Measurements from ENCODE around the gene SHC3. TPM values are rescaled to one million over a fixed set of nuclear protein-coding genes. Genes with fewer than 3 reads are reported as not detected.

Gene SHC3
- total RNA-seq, 2 experiments from 2014 or later: not detected

DNA sequence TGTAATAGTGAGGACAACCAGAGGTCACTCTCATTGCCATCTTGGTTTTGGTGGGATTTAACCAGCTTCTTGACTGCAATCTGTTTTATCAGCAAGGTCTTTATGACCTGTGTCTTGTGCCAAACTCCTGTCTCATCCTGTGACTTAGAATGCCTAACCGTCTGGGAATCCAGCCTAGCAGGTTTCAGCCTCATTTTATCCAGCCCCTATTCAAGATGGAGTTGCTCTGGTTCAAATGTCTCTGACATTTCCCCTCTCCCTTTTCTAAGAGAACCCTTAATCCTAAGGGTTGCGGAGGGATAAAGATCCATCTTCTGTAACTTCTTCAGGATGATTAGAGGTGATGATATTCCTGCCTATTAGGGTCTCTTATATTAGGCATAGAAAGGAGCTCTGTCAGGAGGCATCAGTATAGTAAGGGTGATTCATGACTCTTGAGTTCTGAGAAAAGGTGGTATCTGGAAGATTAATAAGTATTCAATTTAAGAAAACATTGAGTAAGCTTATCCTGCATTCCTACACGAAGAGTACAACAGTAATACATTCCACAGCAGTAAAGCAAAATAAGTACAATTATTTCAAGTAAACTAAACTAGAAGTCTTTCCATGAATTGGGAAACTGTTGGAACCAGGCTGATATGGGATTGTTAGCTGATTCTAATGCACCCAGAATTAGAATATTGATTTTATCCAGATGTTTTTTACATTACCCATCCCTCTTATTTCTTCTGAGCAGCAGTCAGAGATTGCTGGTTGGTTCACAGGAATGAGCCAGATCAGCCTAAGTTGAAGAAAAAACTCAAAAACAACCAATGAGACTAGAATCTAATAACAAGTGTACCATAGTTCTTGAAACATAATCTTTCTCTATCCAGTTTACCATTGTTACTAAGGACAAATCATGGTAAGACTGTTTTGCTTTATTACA, 39.9 kb downstream of the SHC3 start:
- intact Hi-C loops (cut with micrococcal nuclease): no loop called here
- TF ChIP-seq, protein P1, sequence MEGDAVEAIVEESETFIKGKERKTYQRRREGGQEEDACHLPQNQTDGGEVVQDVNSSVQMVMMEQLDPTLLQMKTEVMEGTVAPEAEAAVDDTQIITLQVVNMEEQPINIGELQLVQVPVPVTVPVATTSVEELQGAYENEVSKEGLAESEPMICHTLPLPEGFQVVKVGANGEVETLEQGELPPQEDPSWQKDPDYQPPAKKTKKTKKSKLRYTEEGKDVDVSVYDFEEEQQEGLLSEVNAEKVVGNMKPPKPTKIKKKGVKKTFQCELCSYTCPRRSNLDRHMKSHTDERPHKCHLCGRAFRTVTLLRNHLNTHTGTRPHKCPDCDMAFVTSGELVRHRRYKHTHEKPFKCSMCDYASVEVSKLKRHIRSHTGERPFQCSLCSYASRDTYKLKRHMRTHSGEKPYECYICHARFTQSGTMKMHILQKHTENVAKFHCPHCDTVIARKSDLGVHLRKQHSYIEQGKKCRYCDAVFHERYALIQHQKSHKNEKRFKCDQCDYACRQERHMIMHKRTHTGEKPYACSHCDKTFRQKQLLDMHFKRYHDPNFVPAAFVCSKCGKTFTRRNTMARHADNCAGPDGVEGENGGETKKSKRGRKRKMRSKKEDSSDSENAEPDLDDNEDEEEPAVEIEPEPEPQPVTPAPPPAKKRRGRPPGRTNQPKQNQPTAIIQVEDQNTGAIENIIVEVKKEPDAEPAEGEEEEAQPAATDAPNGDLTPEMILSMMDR (IDR thresholded peaks at IDR 0.05): no peak
- ATAC-seq (no peak), DNase-seq (no peak)
- H3K9me3 Mint-ChIP-seq: peaks cover 4% of the 10 kb centered on the region
- ChIA-PET CTCF (interaction anchor here (0.7 to 1.2 kb wide), 2 partner anchors 12 to 140 kb away, joined by 3 read pairs; no protein-coding TSS in a partner anchor), POLR2A (no interaction called here)
- H3K27ac Mint-ChIP-seq: no peak overlapping the region
- no peak overlapping the region for H3K4me3 Mint-ChIP-seq
- H3K4me1 Mint-ChIP-seq (ENCODE audit: low read depth): peaks cover 6% of the 10 kb centered on the region
- no peaks in the 10 kb centered on the region for H3K36me3 Mint-ChIP-seq (ENCODE audit: low read depth)
- H3K27me3 Mint-ChIP-seq: peaks cover 15% of the 10 kb centered on the region

DNA sequence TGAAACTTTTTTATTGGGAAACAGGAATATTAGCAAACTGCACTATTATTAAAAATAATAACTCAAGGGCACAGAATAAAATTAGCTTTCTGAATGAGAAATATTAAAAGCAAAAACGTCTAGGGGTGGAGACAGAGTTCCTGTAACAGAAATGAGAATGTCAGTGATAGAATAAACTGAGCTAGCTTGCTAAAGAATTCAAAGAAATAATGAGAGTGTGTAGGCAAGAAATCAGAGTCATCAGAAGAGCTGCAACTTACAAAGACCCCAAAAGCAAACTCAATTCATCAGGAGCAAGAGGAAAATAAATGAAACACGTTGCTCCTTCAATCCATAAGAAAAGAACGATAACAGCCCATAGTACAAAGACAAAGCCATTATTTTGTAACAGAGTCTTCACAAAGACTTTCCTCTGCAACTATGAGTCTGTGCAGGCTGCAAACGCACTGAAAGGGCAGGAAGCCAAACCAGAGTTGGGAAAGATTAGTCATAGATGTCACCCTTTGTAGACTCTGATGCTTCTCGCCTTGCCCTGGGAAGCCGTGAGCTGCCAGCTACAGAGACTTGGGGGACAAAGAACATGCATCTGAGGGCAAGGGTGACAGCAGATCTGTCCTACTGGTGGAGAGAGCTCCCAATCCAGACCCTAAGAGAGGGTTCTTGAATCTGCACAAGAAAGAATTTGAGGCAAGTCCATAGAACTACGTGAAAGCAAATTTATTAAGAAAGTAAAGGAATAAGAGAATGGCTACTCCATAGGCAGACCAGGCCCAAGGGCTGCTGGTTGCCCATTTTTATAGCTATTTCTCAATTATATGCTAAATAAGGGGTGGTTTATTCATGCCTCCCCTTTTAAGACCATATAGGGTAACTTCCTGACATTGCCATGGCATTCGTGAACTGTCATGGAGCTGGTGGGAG, 40.8 kb downstream of the SHC3 start:
- DNase-seq (peak; percentile 57), ATAC-seq (peak; percentile 60)
- POLR2A ChIA-PET: no interaction called here
- H3K4me1 Mint-ChIP-seq (ENCODE audit: low read depth): peaks cover 6% of the 10 kb centered on the region
- H3K27me3 Mint-ChIP-seq: peaks cover 16% of the 10 kb centered on the region
- intact Hi-C loops (cut with micrococcal nuclease): no loop called here
- H3K36me3 Mint-ChIP-seq (ENCODE audit: low read depth): no peaks in the 10 kb centered on the region
- peaks cover 4% of the 10 kb centered on the region for H3K9me3 Mint-ChIP-seq
- no peak overlapping the region for H3K4me3 Mint-ChIP-seq
- TF ChIP-seq, protein P1 (IDR thresholded peaks at IDR 0.05): no peak
- H3K27ac Mint-ChIP-seq: no peak overlapping the region
- CTCF ChIA-PET: interaction anchor here (0.7 to 1.2 kb wide), 2 partner anchors 13 to 141 kb away, joined by 3 read pairs; no protein-coding TSS in a partner anchor

DNA sequence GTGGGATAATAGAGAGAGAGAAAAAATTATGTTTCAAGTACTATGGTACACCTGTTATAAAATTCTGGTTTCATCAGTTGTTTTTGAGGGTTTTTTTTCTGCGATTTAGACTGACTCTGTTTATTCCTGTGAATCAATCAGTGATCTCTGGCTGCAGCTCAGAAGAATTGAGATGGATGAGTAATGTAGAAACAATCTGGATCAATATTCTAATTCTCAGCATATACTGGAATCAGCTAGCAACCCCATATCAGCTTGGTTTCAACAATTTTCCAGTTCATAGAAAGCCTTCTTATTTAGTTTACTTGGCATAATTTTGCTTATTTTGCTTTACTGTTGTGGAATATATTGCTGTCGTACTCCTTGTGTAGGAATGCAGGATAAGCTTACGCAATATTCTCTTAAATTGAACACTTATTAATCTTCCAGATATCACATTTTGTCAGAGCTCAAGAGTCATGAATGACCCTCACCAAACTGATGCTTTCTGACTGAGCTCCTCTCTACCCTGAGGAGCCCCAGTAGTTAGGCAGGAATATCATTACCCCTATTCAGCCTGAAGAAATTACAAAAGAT, 42.9 kb downstream of the SHC3 start:
- TF ChIP-seq, protein P1 (IDR thresholded peaks at IDR 0.05): no peak
- ChIA-PET CTCF (no interaction called here), POLR2A (no interaction called here)
- DNase-seq: no peak
- peaks cover 4% of the 10 kb centered on the region for H3K9me3 Mint-ChIP-seq
- H3K36me3 Mint-ChIP-seq (ENCODE audit: low read depth): no peaks in the 10 kb centered on the region
- peaks cover 18% of the 10 kb centered on the region for H3K27me3 Mint-ChIP-seq
- ATAC-seq: no peak
- H3K4me1 Mint-ChIP-seq (ENCODE audit: low read depth): peaks cover 6% of the 10 kb centered on the region
- H3K27ac Mint-ChIP-seq: no peak overlapping the region
- H3K4me3 Mint-ChIP-seq: no peak overlapping the region
- intact Hi-C loops (cut with micrococcal nuclease): no loop called here

DNA sequence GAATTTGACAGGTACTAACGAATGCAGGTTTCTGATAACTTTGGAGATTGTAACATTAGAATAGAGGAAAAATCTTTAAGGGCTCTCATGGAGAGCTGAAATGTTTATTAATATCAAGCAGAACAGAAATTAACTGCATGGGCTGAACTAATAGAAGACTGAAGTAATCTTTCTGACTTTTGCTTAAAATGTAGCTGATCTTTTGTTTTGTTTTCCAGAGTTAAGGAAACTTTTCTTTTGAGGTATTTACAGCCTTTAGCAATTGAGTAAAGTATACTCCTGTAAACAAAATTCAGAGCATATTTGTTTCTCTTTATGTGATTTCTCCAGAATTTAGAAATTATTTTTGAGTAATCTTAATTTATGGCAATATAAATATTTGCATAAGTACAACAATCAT, 43.9 kb downstream of the SHC3 start:
- intact Hi-C loops (cut with micrococcal nuclease): no loop called here
- ATAC-seq (no peak), DNase-seq (no peak)
- CTCF ChIA-PET: no interaction called here
- TF ChIP-seq, protein P1 (IDR thresholded peaks at IDR 0.05): no peak
- Mint-ChIP-seq H3K27ac (no peak overlapping the region), H3K36me3 (ENCODE audit: low read depth) (no peaks in the 10 kb centered on the region), H3K4me1 (ENCODE audit: low read depth) (peaks cover 6% of the 10 kb centered on the region), H3K27me3 (peaks cover 22% of the 10 kb centered on the region), H3K9me3 (peaks cover 4% of the 10 kb centered on the region), H3K4me3 (no peak overlapping the region)
- POLR2A ChIA-PET: no interaction called here

Measured in activated CD8-positive, alpha-beta T cell treated with anti-CD3 and anti-CD28 coated beads for 36 hours (primary cell).